ENCODE results near the gene DTYMK.

GRCh38 chr2:241645915-241646645 lies 40.5 kb downstream of the DTYMK start:
- no peak for TF ChIP-seq CTCF (IDR thresholded peaks at IDR 0.05; ENCODE audit: low read length)
- TF ChIP-seq EZH2 (IDR thresholded peaks at IDR 0.05; ENCODE audit: borderline replicate concordance, low read length) = no peak
